K562 (cell line): ENCODE results near the gene STAT4. TPM values are rescaled to one million over a fixed set of nuclear protein-coding genes. Genes with fewer than 3 reads are reported as not detected.
A peak's percentile ranks its signal among the peaks of the same experiment; 100 is the strongest.

ENCODE experiments used
- ATF1 ChIP-seq, 2 experiments: fragments of 450-650 bp in 1 of 2; IDR thresholded peaks; 2 replicates each; pipeline ENCODE4 v1.6.1; 2016; ENCODE audit warnings: missing compliant biosample characterization in 1 of 2, missing genetic modification characterization in 1 of 2
- BCOR ChIP-seq: fragments of 450-650 bp; IDR thresholded peaks from 2 replicates; pipeline ENCODE4 v1.6.1; 2016
- CBFA2T2 ChIP-seq: fragments of 450-650 bp; conservative IDR thresholded peaks from 2 replicates; pipeline ENCODE4 v1.6.1; 2017; ENCODE audit warnings: mild to moderate bottlenecking
- CBFA2T3 ChIP-seq: fragments of 450-650 bp; IDR thresholded peaks from 2 replicates; pipeline ENCODE4 v1.6.1; 2017
- CREB3L1 ChIP-seq: fragments of 450-650 bp; IDR thresholded peaks from 2 replicates; pipeline ENCODE4 v1.6.1; 2014; ENCODE audit warnings: low read depth, mild to moderate bottlenecking, moderate library complexity, borderline replicate concordance
- DPF2 ChIP-seq: fragments of 450-650 bp; IDR thresholded peaks from 2 replicates; pipeline ENCODE4 v1.6.1; 2016
- E2F8 ChIP-seq: fragments of 450-650 bp; IDR thresholded peaks from 2 replicates; pipeline ENCODE4 v1.7.1; 2018; ENCODE audit warnings: mild to moderate bottlenecking, low read depth; ENCODE audit not compliant: partially characterized antibody
- EGR1 ChIP-seq: fragments of 450-650 bp; conservative IDR thresholded peaks from 2 replicates; pipeline ENCODE4 v1.6.1; 2017; ENCODE audit warnings: mild to moderate bottlenecking
- EHMT2 ChIP-seq: fragments of 450-650 bp; IDR thresholded peaks from 2 replicates; pipeline ENCODE4 v1.6.1; 2018; ENCODE audit warnings: antibody characterized with exemption
- ELF4 ChIP-seq: fragments of 450-650 bp; formaldehyde crosslinking; IDR thresholded peaks from 2 replicates; pipeline ENCODE4 v1.4.0; 2022; ENCODE audit warnings: missing genetic modification characterization
- FOXK2 ChIP-seq, 2 experiments: fragments of 450-650 bp; IDR thresholded peaks in 1 of 2; conservative IDR thresholded peaks in 1 of 2; 2 replicates each; pipeline ENCODE4 v1.6.1; 2016; ENCODE audit warnings: low read depth in 2 of 2, mild to moderate bottlenecking in 1 of 2
- HDAC2 ChIP-seq: fragments of 450-650 bp; IDR thresholded peaks from 2 replicates; pipeline ENCODE4 v1.6.1; 2016; ENCODE audit warnings: mild to moderate bottlenecking
- KAT8 ChIP-seq: fragments of 450-650 bp; IDR thresholded peaks from 2 replicates; pipeline ENCODE4 v1.6.1; 2016; ENCODE audit warnings: low read depth, mild to moderate bottlenecking
- MXI1 ChIP-seq: IDR thresholded peaks from 2 replicates; pipeline ENCODE4 v1.6.1; 2011; ENCODE audit warnings: low read depth, mild to moderate bottlenecking, improper control_type of control experiment, low read length
- NCOR1 ChIP-seq: fragments of 450-650 bp; IDR thresholded peaks from 2 replicates; pipeline ENCODE4 v1.6.1; 2016; ENCODE audit warnings: mild to moderate bottlenecking, moderate library complexity
- PML ChIP-seq: IDR thresholded peaks from 2 replicates; pipeline ENCODE4 v1.6.1; 2012; ENCODE audit warnings: low read length, inconsistent platforms
- POLR3G ChIP-seq: IDR thresholded peaks from 2 replicates; pipeline ENCODE4 v1.6.1; 2011; ENCODE audit not compliant: insufficient read length, insufficient replicate concordance; ENCODE audit errors: extremely low read depth
- PRDM10 ChIP-seq: fragments of 450-650 bp; IDR thresholded peaks from 2 replicates; pipeline ENCODE4 v1.6.1; 2018; ENCODE audit not compliant: partially characterized antibody
- SMARCA5 ChIP-seq: fragments of 450-650 bp; IDR thresholded peaks from 2 replicates; pipeline ENCODE4 v1.6.1; 2016
- SMARCC2 ChIP-seq: fragments of 450-650 bp; IDR thresholded peaks from 2 replicates; pipeline ENCODE4 v1.6.1; 2017; ENCODE audit warnings: antibody characterized with exemption, moderate library complexity, mild to moderate bottlenecking, low read depth
- TCF3 ChIP-seq: sonication (generic); formaldehyde crosslinking; IDR thresholded peaks from 2 replicates; pipeline ENCODE4 v1.4.0; 2020; ENCODE audit warnings: mild to moderate bottlenecking, missing genetic modification reagents
- THRB ChIP-seq: fragments of 450-650 bp; formaldehyde crosslinking; conservative IDR thresholded peaks from 2 replicates; pipeline ENCODE4 v1.4.0; 2022; ENCODE audit warnings: mild to moderate bottlenecking, missing genetic modification characterization
- polyA plus RNA-seq, 8 experiments: library from polyadenylated mRNA; depleted of rRNA in 4 of 8; stranded (reverse) in 5 of 8; unstranded in 3 of 8; fragments of >200 nt; fragmentation: Nextera tagmentation in 2 of 8; fragmentation: Illumina TruSeq in 1 of 8; extraction: Ambion mirVana in 2 of 8; extraction: Trizol in 1 of 8; gene quantifications; 2 replicates each; pipeline versions ENCODE4 v1.2.1 to v1.2.3, GENCODE V29; 2011 to 2014; ENCODE audit warnings: inconsistent platforms in 1 of 8, missing spikeins in 1 of 8
- total RNA-seq, 7 experiments: library from RNA; depleted of rRNA in 6 of 7; stranded (reverse); fragments of >200 nt in 6 of 7; fragmentation: Illumina TruSeq in 2 of 7; extraction: Trizol in 2 of 7; gene quantifications; 2 replicates each; pipeline versions ENCODE4 v1.2.1 to v1.2.3, GENCODE V29; 2011 to 2021; ENCODE audit warnings: low replicate concordance in 1 of 7

Gene STAT4
- total and polyA plus RNA-seq, 9 of the 15 experiments (the other 6 are each of a cell fraction or from before 2014, with no cell fraction given), result 0.01 to 0.06 (median 0.03) TPM; not detected in 6

- TF ChIP-seq NCOR1 (peak; percentile 66), TCF3 (CRISPR knock-in tag) (peak; percentile 76), ELF4 (CRISPR knock-in tag) (peak; percentile 77), E2F8 (no peak), EGR1 (0 out of 2 replicates have a peak, but pooled peaks have one; percentile 6), EHMT2 (0 out of 2 replicates have a peak, but pooled peaks have one; percentile 55), FOXK2 (conservative IDR thresholded peaks at IDR 0.05 in 1 of 2, IDR thresholded peaks at IDR 0.05 in 1 of 2; ENCODE audit: low read depth in 2 of 2) (peak; percentile 25 to 39; a peak in 1 of 4 replicates), PML (0 out of 2 replicates have a peak, but pooled peaks have one; percentile 31), DPF2 (peak; percentile 95), CREB3L1 (0 out of 2 replicates have a peak, but pooled peaks have one; percentile 20), BCOR (0 out of 2 replicates have a peak, but pooled peaks have one; percentile 37), MXI1 (no peak), SMARCC2 (peak; percentile 49; the same call in 1 of the 2 replicates), POLR3G (no peak), KAT8 (no peak), SMARCA5 (peak; percentile 60; the same call in 1 of the 2 replicates), ATF1 (CRISPR knock-in tag; IDR thresholded peaks at IDR 0.05) (no peak), ATF1 (tag; IDR thresholded peaks at IDR 0.05) (no peak), CBFA2T2 (peak; percentile 61), CBFA2T3 (peak; percentile 84), THRB (CRISPR knock-in tag) (peak; percentile 67; the same call in 1 of the 2 replicates), PRDM10 (peak; percentile 29), HDAC2 (peak; percentile 75)
Measured at GRCh38 chr2:191023235-191023679, 127.5 kb downstream of the STAT4 start (continued).
